ENCODE measurements around the gene SEL1L3.

Gene SEL1L3

DNA sequence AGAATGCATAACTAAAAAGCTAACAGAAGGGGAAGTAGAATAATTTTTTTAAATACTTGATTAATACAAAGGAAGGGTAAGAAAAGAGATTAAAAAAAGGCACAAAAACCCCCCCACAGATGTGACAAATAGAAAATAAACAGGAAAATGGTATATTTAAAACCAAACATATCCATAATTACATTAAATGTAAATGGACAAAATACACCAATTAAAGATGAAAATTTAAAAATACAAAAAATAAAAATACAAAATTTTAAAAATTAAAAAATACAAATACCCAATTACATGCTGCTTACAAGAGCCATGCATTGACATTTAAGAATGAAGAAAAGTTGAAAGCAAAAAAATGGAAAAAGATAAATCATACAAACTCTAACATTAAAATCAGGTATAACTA is 86.0 kb downstream of the SEL1L3 start:
- no peak for TF ChIP-seq CTCF (IDR thresholded peaks at IDR 0.05; ENCODE audit: control extremely low read depth, extremely low read depth, low read depth, missing control alignments)
- no peak for DNase-seq (ENCODE audit: extremely low spot score)
- CTCF ChIA-PET, result interaction anchor here (2.7 kb wide), 1 partner anchor 9 kb away, joined by 13 read pairs; no protein-coding TSS in a partner anchor
- POLR2A ChIA-PET, result no interaction called here

- CTCF ChIA-PET, result interaction anchor here (1.1 kb wide), 1 partner anchor 13 kb away, joined by 3 read pairs; no protein-coding TSS in a partner anchor
- POLR2A ChIA-PET, result no interaction called here
- DNase-seq (ENCODE audit: extremely low spot score), result no peak
- no peak for TF ChIP-seq CTCF (IDR thresholded peaks at IDR 0.05; ENCODE audit: control extremely low read depth, extremely low read depth, low read depth, missing control alignments)
These were observed 87.6 kb downstream of the SEL1L3 start for GRCh38 chr4:25775166-25775565.

GRCh38 chr4:25773358-25773757 is 89.4 kb downstream of the SEL1L3 start:
- DNase-seq (ENCODE audit: extremely low spot score), result no peak
- TF ChIP-seq CTCF (IDR thresholded peaks at IDR 0.05; ENCODE audit: control extremely low read depth, extremely low read depth, low read depth, missing control alignments), result no peak
- CTCF ChIA-PET, result interaction anchor here (1.5 to 6.8 kb wide), 4 partner anchors 21 to 338 kb away, joined by 3 to 49 read pairs (median 4); no protein-coding TSS in a partner anchor
- POLR2A ChIA-PET, result no interaction called here

GRCh38 chr4:25771672-25772071 is 91.1 kb downstream of the SEL1L3 start:
- CTCF ChIA-PET, result interaction anchor here (1.6 to 6.8 kb wide), 2 partner anchors 33 to 331 kb away, joined by 4 to 49 read pairs; no protein-coding TSS in a partner anchor
- no peak for DNase-seq (ENCODE audit: extremely low spot score)
- TF ChIP-seq CTCF (IDR thresholded peaks at IDR 0.05; ENCODE audit: control extremely low read depth, extremely low read depth, low read depth, missing control alignments), result no peak
- POLR2A ChIA-PET, result no interaction called here

GRCh38 chr4:25770847-25771246 is 91.9 kb downstream of the SEL1L3 start:
- CTCF ChIA-PET, result interaction anchor here (1.0 to 6.8 kb wide), 3 partner anchors 9 to 330 kb away, joined by 4 to 49 read pairs (median 4); no protein-coding TSS in a partner anchor
- no peak for TF ChIP-seq CTCF (IDR thresholded peaks at IDR 0.05; ENCODE audit: control extremely low read depth, extremely low read depth, low read depth, missing control alignments)
- no peak for DNase-seq (ENCODE audit: extremely low spot score)
- POLR2A ChIA-PET, result no interaction called here

- no peak for TF ChIP-seq CTCF (IDR thresholded peaks at IDR 0.05; ENCODE audit: control extremely low read depth, extremely low read depth, low read depth, missing control alignments)
- CTCF ChIA-PET, result interaction anchor here (1.3 to 6.8 kb wide), 5 partner anchors 9 to 328 kb away, joined by 3 to 49 read pairs (median 5); no protein-coding TSS in a partner anchor
- POLR2A ChIA-PET, result no interaction called here
- no peak for DNase-seq (ENCODE audit: extremely low spot score)
These were observed 93.5 kb downstream of the SEL1L3 start for GRCh38 chr4:25769251-25769650.
